GM21619 (cell line): ENCODE measurements around the gene MYL6B.
"Not testable (repeated sequence)": the region's sequence is repeated elsewhere in the genome, so short reads cannot be mapped to it uniquely, and the experiment has no call there.

Experiments
- ATAC-seq: cut with Tn5 transposase; IDR thresholded peaks from one replicate; pipeline ENCODE4 v1.9.1; 2021; ENCODE audit not compliant: unreplicated experiment

Gene MYL6B

GRCh38 chr12:56163533-56164344 is 11.4 kb downstream of the MYL6B start:
- no peak for ATAC-seq

GRCh38 chr12:56164345-56164729 is 11.9 kb downstream of the MYL6B start:
- no peak for ATAC-seq

GRCh38 chr12:56165369-56165768 is 13.0 kb downstream of the MYL6B start:
- ATAC-seq: no peak

- no peak for ATAC-seq
These were observed 16.9 kb downstream of the MYL6B start for GRCh38 chr12:56169229-56169759.

GRCh38 chr12:56172839-56173238 is 20.5 kb downstream of the MYL6B start:
- no peak for ATAC-seq

GRCh38 chr12:56178347-56178746 is 26.0 kb downstream of the MYL6B start:
- no peak for ATAC-seq

GRCh38 chr12:56186957-56187356 is 34.6 kb downstream of the MYL6B start:
- no peak for ATAC-seq

GRCh38 chr12:56188131-56188777 is 35.9 kb downstream of the MYL6B start:
- no peak for ATAC-seq

- ATAC-seq: no peak
These were observed 36.4 kb downstream of the MYL6B start for GRCh38 chr12:56188778-56189098.

GRCh38 chr12:56189099-56189917 is 36.9 kb downstream of the MYL6B start, which contains the start of gene SMARCC2:
SMARCC2 (minus strand) TSS chr12:56189483; CDS start chr12:56189461, 22 bp downstream.
- peak; percentile 66 for ATAC-seq

GRCh38 chr12:56189918-56190694 is 37.7 kb downstream of the MYL6B start:
- peak; percentile 28 for ATAC-seq

GRCh38 chr12:56190695-56191155 is 38.3 kb downstream of the MYL6B start:
- no peak for ATAC-seq

- ATAC-seq: no peak
These were observed 40.2 kb downstream of the MYL6B start for GRCh38 chr12:56192582-56192981.

- no peak for ATAC-seq
These were observed 40.7 kb downstream of the MYL6B start for GRCh38 chr12:56193025-56193578.

- not testable (repeated sequence) for ATAC-seq
These were observed 44.6 kb downstream of the MYL6B start for GRCh38 chr12:56196818-56197550.

GRCh38 chr12:56197921-56198635 is 45.7 kb downstream of the MYL6B start:
- no peak for ATAC-seq

GRCh38 chr12:56198836-56199235 is 46.4 kb downstream of the MYL6B start:
- no peak for ATAC-seq

GRCh38 chr12:56202366-56202765 is 50.0 kb downstream of the MYL6B start:
- ATAC-seq: no peak

GRCh38 chr12:56202838-56203237 is 50.5 kb downstream of the MYL6B start:
- no peak for ATAC-seq
